ENCODE measurements around the gene RAB3GAP1. TPM values are rescaled to one million over a fixed set of nuclear protein-coding genes. Genes with fewer than 3 reads are reported as not detected.

RAB3GAP1 gene
- total RNA-seq, 1 donor from 2014 or later: 49.3 TPM

- TF ChIP-seq EZH2 (IDR thresholded peaks at IDR 0.05; ENCODE audit: insufficient read depth, low read length): no peak
- no peak for TF ChIP-seq CTCF (IDR thresholded peaks at IDR 0.05; ENCODE audit: insufficient read depth, low read depth, low read length)
Observed at GRCh38 chr2:135182190-135182589, 130.1 kb downstream of the RAB3GAP1 start.

GRCh38 chr2:135182601-135183000, 130.5 kb downstream of the RAB3GAP1 start:
- H3K27me3 Mint-ChIP-seq (ENCODE audit: low read depth, unreplicated experiment): no peaks in the 10 kb centered on the region
- peaks cover 2% of the 10 kb centered on the region for H3K36me3 Mint-ChIP-seq (ENCODE audit: low read depth, unreplicated experiment)
- H3K27ac Mint-ChIP-seq (ENCODE audit: unreplicated experiment): no peak overlapping the region
- H2AFZ ChIP-seq (ENCODE audit: low read depth, low read length): no peak overlapping the region
- H3K36me3 ChIP-seq (ENCODE audit: insufficient read depth, low read length): no peaks in the 10 kb centered on the region
- no peak overlapping the region for H3K9ac ChIP-seq (ENCODE audit: low read length)
- no peaks in the 10 kb centered on the region for H3K9me3 ChIP-seq (ENCODE audit: insufficient read depth, low read depth, low read length)
- H3K27me3 ChIP-seq (ENCODE audit: insufficient read depth, low read length): no peaks in the 10 kb centered on the region
- no peaks in the 10 kb centered on the region for H3K79me2 ChIP-seq (ENCODE audit: insufficient read depth, low read length)
- no peak for TF ChIP-seq EZH2 (IDR thresholded peaks at IDR 0.05; ENCODE audit: insufficient read depth, low read length)
- TF ChIP-seq CTCF (IDR thresholded peaks at IDR 0.05; ENCODE audit: insufficient read depth, low read depth, low read length): no peak
- no peak overlapping the region for H3K4me3 ChIP-seq (ENCODE audit: insufficient read depth, low read depth, low read length)
- H3K4me3 Mint-ChIP-seq (ENCODE audit: unreplicated experiment): no peak overlapping the region
- H3K4me2 ChIP-seq (ENCODE audit: low read length): no peak overlapping the region
- H3K9me3 Mint-ChIP-seq (ENCODE audit: unreplicated experiment): no peaks in the 10 kb centered on the region
- no peak for FAIRE-seq
- H4K20me1 ChIP-seq (ENCODE audit: insufficient read depth, low read length): no peaks in the 10 kb centered on the region
- no peak overlapping the region for H3K27ac ChIP-seq (ENCODE audit: low read depth, low read length)
- DNase-seq (ENCODE audit: low read depth): no peak
- H3K4me1 ChIP-seq (ENCODE audit: insufficient read depth, low read length): no peaks in the 10 kb centered on the region
- no peaks in the 10 kb centered on the region for H3K4me1 Mint-ChIP-seq (ENCODE audit: low read depth, unreplicated experiment)

More at GRCh38 chr2:135182190-135182589, 130.1 kb downstream of the RAB3GAP1 start:
- H3K4me1 ChIP-seq (ENCODE audit: insufficient read depth, low read length): no peaks in the 10 kb centered on the region
- Mint-ChIP-seq H3K4me1 (ENCODE audit: low read depth, unreplicated experiment) (no peaks in the 10 kb centered on the region), H3K27me3 (ENCODE audit: low read depth, unreplicated experiment) (no peaks in the 10 kb centered on the region), H3K9me3 (ENCODE audit: unreplicated experiment) (no peaks in the 10 kb centered on the region), H3K36me3 (ENCODE audit: low read depth, unreplicated experiment) (peaks cover 4% of the 10 kb centered on the region), H3K4me3 (ENCODE audit: unreplicated experiment) (no peak overlapping the region), H3K27ac (ENCODE audit: unreplicated experiment) (no peak overlapping the region)
- H3K79me2 ChIP-seq (ENCODE audit: insufficient read depth, low read length): no peaks in the 10 kb centered on the region
- no peak overlapping the region for H2AFZ ChIP-seq (ENCODE audit: low read depth, low read length)
- H3K9ac ChIP-seq (ENCODE audit: low read length): no peak overlapping the region
- no peak for DNase-seq (ENCODE audit: low read depth)
- H3K9me3 ChIP-seq (ENCODE audit: insufficient read depth, low read depth, low read length): no peaks in the 10 kb centered on the region
- no peak for FAIRE-seq
- H3K4me2 ChIP-seq (ENCODE audit: low read length): no peak overlapping the region
- no peaks in the 10 kb centered on the region for H3K27me3 ChIP-seq (ENCODE audit: insufficient read depth, low read length)
- H3K27ac ChIP-seq (ENCODE audit: low read depth, low read length): no peak overlapping the region
- H3K36me3 ChIP-seq (ENCODE audit: insufficient read depth, low read length): no peaks in the 10 kb centered on the region
- no peaks in the 10 kb centered on the region for H4K20me1 ChIP-seq (ENCODE audit: insufficient read depth, low read length)
- H3K4me3 ChIP-seq (ENCODE audit: insufficient read depth, low read depth, low read length): no peak overlapping the region

GRCh38 chr2:135183822-135184221, 131.7 kb downstream of the RAB3GAP1 start:
- no peaks in the 10 kb centered on the region for H3K9me3 ChIP-seq (ENCODE audit: insufficient read depth, low read depth, low read length)
- H3K4me3 Mint-ChIP-seq (ENCODE audit: unreplicated experiment): no peak overlapping the region
- H3K27ac Mint-ChIP-seq (ENCODE audit: unreplicated experiment): no peak overlapping the region
- H2AFZ ChIP-seq (ENCODE audit: low read depth, low read length): no peak overlapping the region
- H3K4me2 ChIP-seq (ENCODE audit: low read length): no peak overlapping the region
- no peaks in the 10 kb centered on the region for H4K20me1 ChIP-seq (ENCODE audit: insufficient read depth, low read length)
- TF ChIP-seq CTCF (IDR thresholded peaks at IDR 0.05; ENCODE audit: insufficient read depth, low read depth, low read length) (no peak), EZH2 (IDR thresholded peaks at IDR 0.05; ENCODE audit: insufficient read depth, low read length) (no peak)
- no peak overlapping the region for H3K27ac ChIP-seq (ENCODE audit: low read depth, low read length)
- no peak overlapping the region for H3K9ac ChIP-seq (ENCODE audit: low read length)
- H3K4me1 Mint-ChIP-seq (ENCODE audit: low read depth, unreplicated experiment): no peaks in the 10 kb centered on the region
- H3K36me3 Mint-ChIP-seq (ENCODE audit: low read depth, unreplicated experiment): no peaks in the 10 kb centered on the region
- H3K27me3 ChIP-seq (ENCODE audit: insufficient read depth, low read length): no peaks in the 10 kb centered on the region
- no peaks in the 10 kb centered on the region for H3K79me2 ChIP-seq (ENCODE audit: insufficient read depth, low read length)
- no peak overlapping the region for H3K4me3 ChIP-seq (ENCODE audit: insufficient read depth, low read depth, low read length)
- H3K4me1 ChIP-seq (ENCODE audit: insufficient read depth, low read length): no peaks in the 10 kb centered on the region
- FAIRE-seq (no peak), DNase-seq (ENCODE audit: low read depth) (no peak)
- no peaks in the 10 kb centered on the region for H3K27me3 Mint-ChIP-seq (ENCODE audit: low read depth, unreplicated experiment)
- H3K36me3 ChIP-seq (ENCODE audit: insufficient read depth, low read length): no peaks in the 10 kb centered on the region
- H3K9me3 Mint-ChIP-seq (ENCODE audit: unreplicated experiment): no peaks in the 10 kb centered on the region
